K562 (cell line): ENCODE results near the gene HOTAIR. TPM values are rescaled to one million over a fixed set of nuclear protein-coding genes. Genes with fewer than 3 reads are reported as not detected.

Experiments used
- ATAC-seq: fragments of 200-7000 bp; cut with Tn5 transposase; 3 replicates; pipeline ENCODE4 v1.9.1; 2020; ENCODE audit warnings: moderate library complexity
- BruUV-seq: library from RNA; stranded (reverse); fragments of 400-500 nt; replicated peaks from 2 replicates; lab custom pipeline; 2021; lab: Mats Ljungman, UMichigan
- CTCF ChIA-PET: fragments of 300-600 bp; formaldehyde crosslinking; extraction: SDS; loops from one replicate; lab custom pipeline; 2021; ENCODE audit warnings: low intra/inter-chr PET ratio; lab: Yijun Ruan, JAX
- POLR2A ChIA-PET: fragments of 300-600, 350-650 bp; sonication (Branson Sonifier 250); formaldehyde crosslinking; extraction: SDS; loops from one replicate; lab custom pipeline; 2021; ENCODE audit warnings: antibody characterized with exemption, inconsistent platforms; lab: Yijun Ruan, JAX
- DNase-seq, 4 experiments: peaks; one replicate each; pipeline versions ENCODE4 v3.0.0 to v3.0.0-alpha.2; 2011 to 2018; ENCODE audit warnings: low spot score in 3 of 4, mixed read lengths in 3 of 4; ENCODE audit errors: extremely low read depth in 1 of 4
- FAIRE-seq: peaks from 2 replicates; lab custom pipeline; 2011; peaks lifted over from hg19 to GRCh38; lab: Jason Lieb, UNC
- H2AFZ ChIP-seq: 2 replicates; pipeline ENCODE4 v1.6.0; 2011; ENCODE audit warnings: low read depth, low read length, control low read depth, inconsistent platforms
- H3K27ac ChIP-seq: fragments of 200-600 bp; 3 replicates; pipeline ENCODE4 v1.8.0; 2011; ENCODE audit warnings: low read depth, mild to moderate bottlenecking, control low read depth, inconsistent platforms, low read length, moderate library complexity, mixed read lengths; ENCODE audit errors: extremely low read depth
- H3K27me3 ChIP-seq, 2 experiments: fragments of 300-600 bp in 1 of 2; 2 replicates in 1 of 2; 3 replicates in 1 of 2; pipeline versions ENCODE4 v1.6.0 to v1.8.0; 2011; ENCODE audit warnings: inconsistent platforms in 2 of 2, low read length in 2 of 2, mild to moderate bottlenecking in 1 of 2, mixed read lengths in 1 of 2, moderate library complexity in 1 of 2; ENCODE audit not compliant: control insufficient read depth in 2 of 2, insufficient read depth in 2 of 2
- H3K36me3 ChIP-seq: fragments of 300-600 bp; 3 replicates; pipeline ENCODE4 v1.8.0; 2011; ENCODE audit warnings: mild to moderate bottlenecking, low read length, inconsistent platforms; ENCODE audit not compliant: control insufficient read depth, insufficient read depth
- H3K4me1 ChIP-seq, 2 experiments: fragments of 200-600 bp in 1 of 2; replicated peaks in 1 of 2; 2 replicates in 1 of 2; 3 replicates in 1 of 2; pipeline versions ENCODE4 v1.5.1 to v1.8.0; 2011; ENCODE audit warnings: inconsistent platforms in 2 of 2, low read length in 2 of 2, mild to moderate bottlenecking in 1 of 2, mixed read lengths in 1 of 2, moderate library complexity in 1 of 2; ENCODE audit not compliant: control insufficient read depth in 2 of 2, insufficient read depth in 2 of 2
- H3K4me2 ChIP-seq: 2 replicates; pipeline ENCODE4 v1.6.1; 2011; ENCODE audit warnings: low read length, control low read depth, inconsistent platforms, mixed read lengths; ENCODE audit not compliant: insufficient read depth
- H3K4me3 ChIP-seq: fragments of 200-600 bp; sonication (generic), shearing (Covaris generic); 2 replicates; pipeline ENCODE4 v1.5.1; 2016; ENCODE audit warnings: control low read depth, inconsistent platforms
- H3K79me2 ChIP-seq: fragments of 200-600 bp; 3 replicates; pipeline ENCODE4 v1.8.0; 2011; ENCODE audit warnings: low read length, inconsistent platforms; ENCODE audit not compliant: control insufficient read depth, insufficient read depth
- H3K9ac ChIP-seq, 2 experiments: 2 replicates each; pipeline versions ENCODE4 v1.6.0 to v1.6.1; 2011; ENCODE audit warnings: low read depth in 2 of 2, low read length in 2 of 2, control low read depth in 1 of 2, inconsistent platforms in 1 of 2, mild to moderate bottlenecking in 1 of 2, mixed read lengths in 1 of 2; ENCODE audit not compliant: insufficient read depth in 1 of 2
- H3K9me1 ChIP-seq: one replicate; pipeline ENCODE4 v1.6.0; 2011; ENCODE audit warnings: inconsistent platforms, mild to moderate bottlenecking, low read length, moderate library complexity; ENCODE audit not compliant: control insufficient read depth, insufficient read depth
- H3K9me3 ChIP-seq: replicated peaks from 2 replicates; pipeline ENCODE4 v1.5.1; 2011; ENCODE audit warnings: low read depth, low read length, inconsistent platforms; ENCODE audit not compliant: control insufficient read depth, insufficient read depth
- H4K20me1 ChIP-seq: replicated peaks from 2 replicates; pipeline ENCODE4 v1.6.1; 2011; ENCODE audit warnings: low read length, inconsistent platforms, mixed read lengths; ENCODE audit not compliant: control insufficient read depth, insufficient read depth
- ARID1B ChIP-seq: fragments of 450-650 bp; IDR thresholded peaks from 2 replicates; pipeline ENCODE4 v1.6.1; 2016; ENCODE audit warnings: antibody characterized with exemption, mild to moderate bottlenecking, inconsistent platforms
- MTA1 ChIP-seq: fragments of 450-650 bp; IDR thresholded peaks from 2 replicates; pipeline ENCODE4 v1.6.1; 2017; ENCODE audit warnings: borderline replicate concordance
- STAT6 ChIP-seq: sonication (generic); formaldehyde crosslinking; IDR thresholded peaks from 2 replicates; pipeline ENCODE4 v1.8.1; 2023; ENCODE audit warnings: mild to moderate bottlenecking, missing genetic modification reagents
- ZNF140 ChIP-seq: fragments of 250-450 bp; sonication (Bioruptor Pico); IDR thresholded peaks from 2 replicates; pipeline ENCODE4 v1.8.0; 2021; ENCODE audit warnings: moderate library complexity, mild to moderate bottlenecking, inconsistent platforms
- ZNF212 ChIP-seq: fragments of 450-650 bp; formaldehyde crosslinking; IDR thresholded peaks from 2 replicates; pipeline ENCODE4 v1.4.0; 2020; ENCODE audit warnings: mild to moderate bottlenecking
- ZNF551 ChIP-seq: fragments of 250-450 bp; sonication (Bioruptor Pico); IDR thresholded peaks from 2 replicates; pipeline ENCODE4 v1.5.0; 2021; ENCODE audit warnings: mild to moderate bottlenecking, moderate library complexity
- ZNF764 ChIP-seq: fragments of 250-450 bp; sonication (Bioruptor Pico); IDR thresholded peaks from 2 replicates; pipeline ENCODE4 v1.4.0; 2020; ENCODE audit warnings: low read depth, mild to moderate bottlenecking, moderate library complexity
- WGBS: fragments of 100-300 bp; shearing (Covaris generic); methylation state at CpG from one replicate; pipeline ENCODE4 v1.1.6; 2016; ENCODE audit warnings: low coverage, mixed read lengths; ENCODE audit not compliant: insufficient coverage; ENCODE audit errors: missing lambda C conversion rate; 5-methylcytosine and 5-hydroxymethylcytosine counted together
- in situ Hi-C: fragments of 300-500 bp; cut with MboI; formaldehyde crosslinking; loops from 4 replicates; pipeline ENCODE4 v1.15.0; 2018; ENCODE audit warnings: inconsistent platforms, mixed read lengths
- intact Hi-C: fragments of 100-400 bp; cut with micrococcal nuclease; formaldehyde crosslinking; loops from 2 replicates; pipeline ENCODE4 v1.14.2; 2022
- polyA plus RNA-seq, 8 experiments: library from polyadenylated mRNA; depleted of rRNA in 4 of 8; stranded (reverse) in 5 of 8; unstranded in 3 of 8; fragments of >200 nt; fragmentation: Nextera tagmentation in 2 of 8; fragmentation: Illumina TruSeq in 1 of 8; extraction: Ambion mirVana in 2 of 8; extraction: Trizol in 1 of 8; gene quantifications; 2 replicates each; pipeline versions ENCODE4 v1.2.1 to v1.2.3, GENCODE V29; 2011 to 2014; ENCODE audit warnings: inconsistent platforms in 1 of 8, missing spikeins in 1 of 8
- total RNA-seq, 7 experiments: library from RNA; depleted of rRNA in 6 of 7; stranded (reverse); fragments of >200 nt in 6 of 7; fragmentation: Illumina TruSeq in 2 of 7; extraction: Trizol in 2 of 7; gene quantifications; 2 replicates each; pipeline versions ENCODE4 v1.2.1 to v1.2.3, GENCODE V29; 2011 to 2021; ENCODE audit warnings: low replicate concordance in 1 of 7

Gene HOTAIR
- total and polyA plus RNA-seq, 9 of the 15 experiments (the other 6 are each of a cell fraction or from before 2014, with no cell fraction given): 0.04 TPM; not detected in 8

- in situ Hi-C loops (no loop called here), intact Hi-C loops (no loop called here)
- no peak overlapping the region for H2AFZ ChIP-seq
- POLR2A ChIA-PET: interaction anchor here (0.6 to 1.4 kb wide), 3 partner anchors 17 to 153 kb away, joined by 4 read pairs; no protein-coding TSS in a partner anchor
- H3K4me3 ChIP-seq: no peak overlapping the region
- H3K27me3 ChIP-seq: peaks cover 63 to 89% of the 10 kb centered on the region in 2 experiments
- H3K9ac ChIP-seq: no peak overlapping the region
- H3K27ac ChIP-seq: no peak overlapping the region
- WGBS: 0% methylated on average over 2 of the region's 2 CpGs
- no peak for TF ChIP-seq ARID1B
- TF ChIP-seq ZNF140 (CRISPR knock-in tag): no peak
- TF ChIP-seq MTA1: no peak
- TF ChIP-seq ZNF764: no peak
- TF ChIP-seq ZNF551 (CRISPR knock-in tag): no peak
- TF ChIP-seq ZNF212 (CRISPR knock-in tag): no peak
- no peak for DNase-seq
- H3K9me1 ChIP-seq: no peaks in the 10 kb centered on the region
- no peaks in the 10 kb centered on the region for H3K36me3 ChIP-seq
- peaks cover 0 to 26% of the 10 kb centered on the region in 2 experiments; a peak in 2 of 5 replicates for H3K4me1 ChIP-seq
- no TSS peak for BruUV-seq
- peaks cover 5% of the 10 kb centered on the region for H4K20me1 ChIP-seq
- no peak overlapping the region for H3K4me2 ChIP-seq
- no peaks in the 10 kb centered on the region for H3K9me3 ChIP-seq
- CTCF ChIA-PET: no interaction called here
- FAIRE-seq: no peak
- no peak for ATAC-seq
- no peaks in the 10 kb centered on the region for H3K79me2 ChIP-seq
Observed at GRCh38 chr12:53971686-53972085, 3.1 kb downstream of the HOTAIR start.

GRCh38 chr12:53971129-53971528 is 3.6 kb downstream of the HOTAIR start:
- Histone ChIP-seq H3K4me2 (no peak overlapping the region), H4K20me1 (peaks cover 5% of the 10 kb centered on the region), H3K4me1 (peaks cover 0 to 27% of the 10 kb centered on the region in 2 experiments; a peak in 2 of 5 replicates), H3K9ac (no peak overlapping the region), H3K79me2 (no peaks in the 10 kb centered on the region), H3K27ac (no peak overlapping the region), H3K36me3 (no peaks in the 10 kb centered on the region), H3K4me3 (no peak overlapping the region), H2AFZ (no peak overlapping the region), H3K9me3 (no peaks in the 10 kb centered on the region), H3K9me1 (no peaks in the 10 kb centered on the region), H3K27me3 (peaks cover 68 to 89% of the 10 kb centered on the region in 2 experiments)
- DNase-seq (no peak), FAIRE-seq (no peak), ATAC-seq (no peak)
- BruUV-seq: no TSS peak
- in situ Hi-C loops: no loop called here
- CTCF ChIA-PET: no interaction called here
- WGBS: 0% methylated on average over 3 of the region's 3 CpGs
- intact Hi-C loops: no loop called here
- POLR2A ChIA-PET: interaction anchor here (1.4 kb wide), 1 partner anchor 25 kb away, joined by 4 read pairs; no protein-coding TSS in a partner anchor
- no peak for TF ChIP-seq STAT6 (CRISPR knock-in tag)
